Fibroblast of skin of abdomen (primary cell): ENCODE measurements around the gene TMEM267.
A peak's percentile ranks its signal among the peaks of the same experiment; 100 is the strongest.
"Not testable (repeated sequence)": the region's sequence is repeated elsewhere in the genome, so short reads cannot be mapped to it uniquely, and the experiment has no call there.

Experiments
- DNase-seq: peaks from one replicate; pipeline ENCODE4 v3.0.0-alpha.2; 2013

TMEM267 gene

GRCh38 chr5:43456556-43456955 lies 27.1 kb downstream of the TMEM267 start:
- DNase-seq: no peak

GRCh38 chr5:43441575-43441974 lies 42.1 kb downstream of the TMEM267 start:
- not testable (repeated sequence) for DNase-seq

DNA sequence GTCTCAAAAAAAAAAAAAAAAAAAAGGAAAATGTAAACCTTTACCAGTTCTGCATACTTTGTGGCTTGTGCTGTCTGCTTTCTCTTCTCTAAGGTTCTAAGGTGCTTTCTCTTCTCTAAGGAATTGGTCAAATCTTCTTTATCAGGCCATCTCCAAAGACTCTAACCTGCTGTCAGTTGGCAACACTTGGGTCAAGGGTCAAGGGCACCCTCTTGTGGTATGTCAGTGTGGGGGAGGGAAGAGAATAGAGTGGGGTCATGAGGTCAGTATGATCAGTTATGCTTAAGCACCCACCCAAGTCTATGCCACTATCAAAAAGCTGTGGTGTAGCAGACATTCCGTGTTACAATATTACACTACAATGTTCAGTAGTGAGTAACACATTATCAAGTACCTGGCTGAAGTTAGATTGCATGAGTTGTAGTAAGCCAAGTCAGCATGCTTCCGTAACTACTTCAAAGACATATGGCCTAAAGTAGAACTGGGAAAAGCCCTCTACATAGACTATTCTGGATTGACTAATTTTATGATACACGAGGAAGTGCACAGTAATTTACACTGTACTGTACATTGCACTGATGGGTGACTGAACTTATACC lies 46.5 kb downstream of the TMEM267 start:
- DNase-seq: no peak

GRCh38 chr5:43433382-43433781 lies 50.3 kb downstream of the TMEM267 start:
- DNase-seq: no peak

GRCh38 chr5:43432486-43433375 lies 50.9 kb downstream of the TMEM267 start:
- peak; percentile 72 for DNase-seq

GRCh38 chr5:43429706-43430105 lies 54.0 kb downstream of the TMEM267 start:
- DNase-seq: no peak

- DNase-seq: no peak
These were observed 54.6 kb downstream of the TMEM267 start for GRCh38 chr5:43429016-43429415.

DNA sequence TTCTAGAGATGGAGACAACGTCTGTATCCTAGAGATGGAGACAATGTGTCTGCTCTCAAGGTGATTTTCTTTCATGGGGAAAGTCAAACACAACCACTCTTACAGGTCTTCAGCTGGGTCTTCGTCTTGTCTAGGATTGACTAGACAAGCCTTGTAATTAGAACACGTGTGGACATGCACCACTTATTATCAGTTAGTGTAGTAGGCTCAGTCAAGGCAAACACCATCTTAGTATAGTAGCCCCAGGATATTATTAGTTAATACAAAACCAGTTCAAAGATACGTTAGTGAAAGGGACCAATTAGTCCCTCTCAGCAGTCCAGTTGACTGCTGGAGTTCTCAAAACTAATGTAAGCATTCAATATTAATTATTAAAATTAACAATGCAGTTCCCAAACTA lies 56.4 kb downstream of the TMEM267 start:
- no peak for DNase-seq

GRCh38 chr5:43425983-43426382 lies 57.7 kb downstream of the TMEM267 start:
- DNase-seq: peak; percentile 62

DNA sequence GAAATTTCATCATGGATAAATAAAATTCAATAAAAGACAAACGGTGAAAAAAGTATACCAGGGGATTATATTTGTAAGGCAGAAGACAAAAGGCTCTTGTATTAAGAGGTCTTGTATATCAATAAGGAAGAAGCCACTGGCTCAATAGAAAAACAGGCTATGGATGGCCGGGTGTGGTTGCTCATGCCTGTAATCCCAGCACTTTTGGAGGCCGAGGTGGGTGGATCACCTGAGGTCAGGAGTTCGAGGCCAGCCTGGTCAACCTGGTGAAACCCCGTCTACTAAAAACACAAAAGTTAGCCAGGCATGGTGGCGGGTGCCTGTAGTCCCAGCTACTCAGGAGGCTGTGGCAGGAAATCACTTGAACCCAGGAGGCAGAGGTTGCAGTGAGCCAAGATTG lies 60.6 kb downstream of the TMEM267 start:
- DNase-seq: not testable (repeated sequence)

DNA sequence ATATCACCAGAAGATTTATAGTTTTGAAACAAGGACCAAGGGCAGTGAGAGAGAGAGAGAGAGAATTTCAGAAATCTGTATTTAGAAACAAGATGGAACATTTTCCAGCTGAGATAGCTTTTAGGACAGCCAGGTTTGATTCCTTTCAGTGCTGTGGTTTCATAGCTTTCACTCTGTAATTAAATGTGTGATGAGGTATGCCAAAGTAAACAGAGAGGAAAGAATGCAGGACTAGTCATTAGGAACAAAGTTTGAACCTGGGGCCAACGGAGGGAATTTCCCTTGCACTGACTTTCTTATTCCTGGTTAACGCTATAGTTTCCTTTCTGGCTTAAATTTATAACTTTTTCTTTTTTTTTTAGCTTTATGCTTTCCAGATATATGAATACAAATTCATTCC lies 61.5 kb downstream of the TMEM267 start:
- peak; percentile 34 for DNase-seq

DNA sequence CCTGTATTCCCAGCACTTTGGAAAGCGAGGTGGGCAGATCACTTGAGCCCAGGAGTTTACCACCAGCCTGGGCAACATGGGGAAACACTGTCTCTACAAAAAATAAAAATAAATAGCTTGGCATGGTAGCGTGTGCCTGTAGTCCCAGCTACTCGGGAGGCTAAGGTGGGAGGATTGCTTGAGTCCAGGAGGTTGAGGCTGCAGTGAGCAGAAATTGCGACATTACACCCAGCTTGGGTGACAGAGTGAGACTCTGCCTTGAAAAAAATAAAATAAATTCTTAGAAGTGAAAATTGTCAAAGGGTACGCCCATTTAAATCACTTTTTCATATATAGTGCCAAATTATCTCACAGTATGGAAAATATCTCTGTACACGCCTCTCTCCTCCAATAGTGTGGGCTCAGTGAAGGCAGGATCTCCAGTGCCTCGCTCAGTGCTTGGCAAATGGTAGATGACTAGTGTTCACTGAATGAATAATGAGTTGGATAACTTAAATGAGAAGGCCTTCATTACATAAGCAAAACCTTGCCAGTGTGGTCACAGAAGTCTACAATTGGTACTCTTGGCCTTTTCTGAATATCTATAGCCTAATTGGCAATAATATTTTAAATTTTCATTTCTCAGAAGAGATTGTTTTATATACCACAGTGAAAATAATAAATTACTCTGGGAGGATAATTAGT lies 62.1 kb downstream of the TMEM267 start:
- no peak for DNase-seq

- no peak for DNase-seq
These were observed 63.4 kb downstream of the TMEM267 start for GRCh38 chr5:43420241-43420640.

DNA sequence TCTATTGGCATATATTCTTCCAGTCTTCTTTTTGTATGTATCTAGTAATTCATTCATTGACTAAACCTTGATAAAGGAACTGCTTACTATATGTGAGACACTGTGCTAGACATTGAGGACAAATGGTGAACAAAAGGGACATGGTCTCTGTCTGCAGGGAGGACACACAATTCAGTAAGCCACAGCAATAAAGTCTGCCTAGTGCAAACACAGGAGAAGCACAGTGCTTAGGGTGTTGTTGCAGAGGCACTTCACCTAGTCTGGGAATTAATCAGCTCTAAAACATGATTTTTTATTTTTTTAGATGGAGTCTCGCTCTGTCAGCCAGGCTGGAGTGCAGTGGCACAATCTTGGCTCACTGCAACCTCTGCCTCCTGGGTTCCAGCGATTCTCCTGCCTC lies 65.1 kb downstream of the TMEM267 start:
- DNase-seq: no peak

DNA sequence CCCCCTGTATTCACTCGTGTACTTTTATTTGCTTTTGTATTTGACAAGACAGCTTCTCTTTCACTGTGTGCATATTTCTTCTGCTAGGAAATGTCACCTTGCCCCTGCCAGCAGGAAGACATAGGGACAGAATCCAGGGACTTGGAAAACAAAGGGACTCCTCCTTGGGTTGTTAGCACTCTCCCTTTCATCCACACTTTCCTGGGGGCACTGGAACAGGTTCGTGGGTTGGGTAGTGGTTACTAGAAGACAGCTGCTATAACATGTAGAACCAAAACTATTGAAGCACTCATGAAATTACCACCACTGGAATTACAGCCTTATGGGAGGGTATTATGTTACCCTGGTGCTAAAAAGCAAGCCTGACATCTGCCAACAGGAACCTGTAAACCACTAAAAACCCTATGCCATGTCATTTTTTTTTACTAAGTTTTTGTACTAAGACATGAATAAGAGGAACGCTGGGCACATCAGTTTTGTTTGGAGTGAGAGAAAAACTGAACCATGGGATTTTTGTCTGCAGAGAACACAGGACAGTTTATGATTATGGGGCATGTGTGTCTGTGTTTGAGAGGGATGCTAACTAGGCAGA lies 66.8 kb downstream of the TMEM267 start:
- no peak for DNase-seq

DNA sequence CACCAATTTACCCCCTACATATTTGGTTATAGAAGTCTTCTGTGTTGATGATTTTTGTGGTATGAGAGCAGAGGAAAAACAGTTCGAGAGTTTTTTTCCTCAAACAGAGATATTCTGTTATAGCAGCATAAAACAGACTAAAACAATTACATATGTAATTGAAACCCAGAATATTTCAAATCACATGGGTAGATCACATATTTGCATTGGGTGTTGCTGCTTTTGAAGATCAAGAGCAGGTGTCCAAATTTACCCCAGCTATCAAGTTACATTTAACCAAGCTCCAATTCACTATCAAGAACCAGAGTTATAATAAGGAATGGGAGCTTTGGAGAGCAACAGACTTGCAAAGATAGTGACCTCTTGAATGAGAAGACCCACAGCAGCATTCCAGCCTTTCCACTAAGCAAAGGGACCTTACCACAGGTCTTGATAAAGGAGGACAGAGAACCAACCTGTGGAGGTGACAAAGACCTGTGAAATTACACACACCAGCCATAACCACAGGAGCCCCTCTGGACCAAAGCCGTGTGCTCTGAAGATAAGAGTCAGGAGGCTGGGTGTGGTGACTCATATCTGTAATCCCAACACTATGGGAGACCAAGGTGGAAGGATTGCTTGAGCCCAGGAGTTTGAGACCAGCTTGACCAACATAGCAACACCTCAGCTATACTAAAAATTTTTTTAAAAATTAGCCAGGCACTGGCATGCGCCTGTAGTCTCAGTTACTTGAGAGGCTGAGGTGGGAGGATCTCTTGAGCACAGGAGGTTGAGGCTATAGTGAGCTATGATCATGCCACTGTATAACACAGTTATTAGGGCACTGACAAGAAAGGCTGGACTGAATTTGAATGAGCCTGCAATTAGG lies 67.5 kb downstream of the TMEM267 start:
- no peak for DNase-seq

DNA sequence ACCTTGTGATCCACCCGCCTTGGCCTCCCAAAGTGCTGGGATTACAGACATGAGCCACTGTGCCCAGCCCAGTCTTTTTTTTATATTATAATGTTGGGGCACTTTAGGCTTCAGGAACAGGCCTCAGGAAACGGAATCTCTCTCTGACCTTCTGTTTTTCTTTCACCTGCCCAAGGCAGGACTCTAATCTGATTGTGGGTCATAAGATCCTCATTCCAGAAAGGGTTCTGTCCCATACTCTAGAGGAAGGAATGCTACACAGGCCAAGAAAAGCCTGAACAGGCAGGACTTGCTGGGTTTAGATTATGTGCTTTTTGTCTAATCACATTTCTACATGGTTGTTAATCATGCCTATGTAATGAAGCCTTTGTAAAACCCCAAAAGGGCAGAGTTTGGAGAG lies 69.7 kb downstream of the TMEM267 start:
- no peak for DNase-seq

DNA sequence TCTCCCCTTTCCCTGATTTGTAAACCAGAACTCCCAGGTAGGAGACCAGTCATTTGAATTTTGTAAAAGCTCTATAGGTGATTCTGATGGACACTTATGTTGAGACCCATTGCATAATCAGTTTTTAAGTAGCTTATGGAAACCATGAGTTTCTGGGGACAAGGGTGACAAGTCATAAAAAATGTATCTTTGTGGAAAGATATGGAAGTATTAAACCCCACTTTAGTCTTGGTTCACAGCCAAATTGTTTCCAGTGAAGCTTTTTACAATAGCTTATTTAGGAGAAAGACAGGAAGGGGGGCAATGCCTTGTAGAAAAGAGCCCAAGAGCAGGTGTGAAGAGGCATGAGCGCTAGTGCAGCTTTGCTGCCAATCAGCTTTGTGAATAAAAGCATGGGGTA lies 71.0 kb downstream of the TMEM267 start:
- DNase-seq: no peak

GRCh38 chr5:43412156-43412555 lies 71.5 kb downstream of the TMEM267 start, which contains the start of gene CCL28:
TSS of gene CCL28 (minus strand) at chr5:43412391. CDS start at chr5:43412316, 75 bp downstream.
- DNase-seq: no peak

GRCh38 chr5:43411495-43411894 lies 72.2 kb downstream of the TMEM267 start:
- no peak for DNase-seq

DNA sequence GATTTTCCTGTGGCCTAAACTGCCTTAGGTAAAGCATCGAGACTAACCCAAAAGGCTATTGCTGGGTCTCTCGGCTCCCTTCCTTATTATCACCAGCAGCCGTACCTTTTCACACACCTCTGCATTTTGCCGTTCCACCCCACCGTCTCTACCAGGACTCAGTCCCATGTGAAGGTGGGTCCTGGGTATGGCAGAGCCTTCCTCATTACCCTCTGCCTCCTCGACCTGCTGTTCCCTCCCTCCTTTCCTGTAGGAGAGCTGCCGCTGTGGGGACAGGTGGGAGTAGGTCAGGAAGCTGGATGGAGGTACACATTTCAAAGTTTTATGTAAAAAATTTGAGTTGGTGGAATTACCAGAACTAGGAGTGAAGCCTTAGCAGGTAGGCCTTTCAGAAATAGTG lies 73.3 kb downstream of the TMEM267 start:
- DNase-seq: no peak

GRCh38 chr5:43409809-43410271 lies 73.8 kb downstream of the TMEM267 start:
- DNase-seq: no peak
